A549 (cell line): Measurements from ENCODE around the gene NPSR1. TPM values are rescaled to one million over a fixed set of nuclear protein-coding genes. Genes with fewer than 3 reads are reported as not detected.
A peak's percentile ranks its signal among the peaks of the same experiment; 100 is the strongest.

ENCODE experiments used
- ATAC-seq, 2 experiments: fragments of 200-7000 bp in 1 of 2; fragments of >200 bp in 1 of 2; cut with Nextera tagmentation in 1 of 2; cut with Tn5 transposase in 1 of 2; 3 replicates each; pipeline versions ENCODE4 v1.8.0 to v1.9.1; 2018 to 2020; ENCODE audit warnings: mild to moderate bottlenecking in 1 of 2, moderate library complexity in 1 of 2
- CTCF ChIA-PET: fragments of 300-600 bp; sonication (Branson Sonifier 250); formaldehyde crosslinking; extraction: SDS; loops from one replicate; lab custom pipeline; 2021; ENCODE audit warnings: antibody characterized with exemption, inconsistent platforms; lab: Yijun Ruan, JAX
- POLR2A ChIA-PET: fragments of 350-600 bp; formaldehyde crosslinking; extraction: SDS; loops from one replicate; lab custom pipeline; 2021; ENCODE audit warnings: antibody characterized with exemption, inconsistent platforms; lab: Yijun Ruan, JAX
- DNase-seq, 2 experiments: peaks; one replicate each; pipeline versions ENCODE4 v3.0.0 to v3.0.0-alpha.2; 2011 to 2016; ENCODE audit warnings: low read depth in 1 of 2, low spot score in 1 of 2
- FAIRE-seq: peaks from 2 replicates; lab custom pipeline; 2011; peaks lifted over from hg19 to GRCh38; lab: Jason Lieb, UNC
- H3K27ac ChIP-seq, 2 experiments: fragments of >200 bp; sonication (Bioruptor Twin); formaldehyde crosslinking; 3 replicates each; pipeline ENCODE4 v1.5.1; 2016 to 2017
- H3K4me1 ChIP-seq: fragments of >200 bp; sonication (Bioruptor Twin); formaldehyde crosslinking; 3 replicates; pipeline ENCODE4 v1.6.1; 2016
- H3K4me2 ChIP-seq: fragments of >200 bp; sonication (Bioruptor Twin); formaldehyde crosslinking; 3 replicates; pipeline ENCODE4 v1.6.1; 2016
- H3K4me3 ChIP-seq: fragments of >200 bp; sonication (Bioruptor Twin); formaldehyde crosslinking; 3 replicates; pipeline ENCODE4 v1.5.1; 2016
- H3K9me3 ChIP-seq: fragments of >200 bp; sonication (Bioruptor Twin); formaldehyde crosslinking; 3 replicates; pipeline ENCODE4 v1.6.1; 2016
- CBX8 ChIP-seq: fragments of 200-600 bp; sonication (generic); IDR thresholded peaks from 2 replicates; pipeline ENCODE4 v1.6.1; 2016
- CEBPB ChIP-seq, 2 experiments: fragments of >200 bp in 1 of 2; sonication (Bioruptor Twin) in 1 of 2; formaldehyde crosslinking in 1 of 2; IDR thresholded peaks; 2 replicates each; pipeline ENCODE4 v1.6.1; 2012 to 2016
- EHF ChIP-seq: fragments of 250-450 bp; sonication (Bioruptor Pico); IDR thresholded peaks from 2 replicates; pipeline ENCODE4 v1.5.0; 2020; ENCODE audit warnings: mild to moderate bottlenecking
- FOSB ChIP-seq: fragments of 250-450 bp; sonication (Bioruptor Pico); IDR thresholded peaks from 2 replicates; pipeline ENCODE4 v1.5.0; 2020; ENCODE audit warnings: mild to moderate bottlenecking, moderate library complexity
- FOXS1 ChIP-seq: fragments of 250-450 bp; sonication (Bioruptor Pico); IDR thresholded peaks from 2 replicates; pipeline ENCODE4 v1.5.0; 2020; ENCODE audit warnings: mild to moderate bottlenecking, moderate library complexity
- GATA3 ChIP-seq: IDR thresholded peaks from 2 replicates; pipeline ENCODE4 v1.6.1; 2012; ENCODE audit warnings: borderline replicate concordance
- HOXA7 ChIP-seq: fragments of 250-450 bp; sonication (Bioruptor Pico); IDR thresholded peaks from 2 replicates; pipeline ENCODE4 v1.5.0; 2020; ENCODE audit warnings: mild to moderate bottlenecking, moderate library complexity
- JUNB ChIP-seq: fragments of >200 bp; sonication (Bioruptor Twin); formaldehyde crosslinking; IDR thresholded peaks from 2 replicates; pipeline ENCODE4 v1.6.1; 2016
- POLR2A ChIP-seq: IDR thresholded peaks from 2 replicates; pipeline ENCODE4 v1.6.1; 2012; ENCODE audit warnings: mild to moderate bottlenecking, low read length
- RAD21 ChIP-seq, 2 experiments: fragments of >200 bp in 1 of 2; sonication (Bioruptor Twin) in 1 of 2; formaldehyde crosslinking in 1 of 2; IDR thresholded peaks in 1 of 2; conservative IDR thresholded peaks in 1 of 2; 2 replicates in 1 of 2; 3 replicates in 1 of 2; pipeline ENCODE4 v1.6.1; 2012 to 2018; ENCODE audit warnings: inconsistent platforms in 1 of 2
- RARB ChIP-seq: fragments of 250-450 bp; sonication (Bioruptor Pico); IDR thresholded peaks from 2 replicates; pipeline ENCODE4 v1.8.0; 2021; ENCODE audit warnings: mild to moderate bottlenecking, moderate library complexity
- RCOR1 ChIP-seq: fragments of 150-350 bp; IDR thresholded peaks from 2 replicates; pipeline ENCODE4 v1.6.1; 2014; ENCODE audit warnings: antibody characterized with exemption, low read length, low read depth
- SREBF2 ChIP-seq: fragments of 450-650 bp; IDR thresholded peaks from 2 replicates; pipeline ENCODE4 v1.6.1; 2014; ENCODE audit warnings: mild to moderate bottlenecking, moderate library complexity
- TP53 ChIP-seq: fragments of 250-450 bp; sonication (Bioruptor Pico); IDR thresholded peaks from 2 replicates; pipeline ENCODE4 v1.5.0; 2021; ENCODE audit warnings: mild to moderate bottlenecking, moderate library complexity
- ZC3H11A ChIP-seq: fragments of 450-650 bp; IDR thresholded peaks from 2 replicates; pipeline ENCODE4 v1.6.1; 2014; ENCODE audit warnings: antibody characterized with exemption, mild to moderate bottlenecking
- ZSCAN20 ChIP-seq: fragments of 250-450 bp; sonication (Bioruptor Pico); IDR thresholded peaks from 2 replicates; pipeline ENCODE4 v1.8.0; 2022; ENCODE audit warnings: mild to moderate bottlenecking, moderate library complexity
- WGBS: methylation state at CpG from one replicate; pipeline ENCODE4 v1.1.6; 2017; ENCODE audit errors: missing lambda C conversion rate; 5-methylcytosine and 5-hydroxymethylcytosine counted together
- polyA plus RNA-seq, 4 experiments: library from polyadenylated mRNA; depleted of rRNA in 3 of 4; stranded (reverse); fragments of >200 nt; fragmentation: RNase III in 1 of 4; extraction: RNeasy Plus Mini Kit Qiagen cat#74134 plus additional on column Dnase treatment in 1 of 4; gene quantifications; 2 replicates in 3 of 4; 3 replicates in 1 of 4; pipeline ENCODE4 v1.2.3, GENCODE V29; 2011 to 2017
- TF ChIP-seq, protein P1 (sequence below): fragments of 450-650 bp; IDR thresholded peaks from 2 replicates; pipeline ENCODE4 v1.6.1; 2014; ENCODE audit warnings: antibody characterized with exemption
- TF ChIP-seq, protein P2 (sequence below): fragments of 250-450 bp; sonication (Bioruptor Pico); IDR thresholded peaks from 2 replicates; pipeline ENCODE4 v1.5.0; 2021; ENCODE audit warnings: mild to moderate bottlenecking, moderate library complexity, borderline replicate concordance
- TF ChIP-seq, protein P3 (sequence below): fragments of 150-350 bp; IDR thresholded peaks from 2 replicates; pipeline ENCODE4 v1.6.1; 2014; ENCODE audit warnings: low read depth, mild to moderate bottlenecking, low read length
- TF ChIP-seq, protein P4 (sequence below): IDR thresholded peaks from 2 replicates; pipeline ENCODE4 v1.6.1; 2012
- TF ChIP-seq, protein P5 (sequence below): fragments of 250-450 bp; sonication (Bioruptor Pico); IDR thresholded peaks from 2 replicates; pipeline ENCODE4 v1.5.0; 2020; ENCODE audit warnings: low read depth, mild to moderate bottlenecking, moderate library complexity

Gene NPSR1
- polyA plus RNA-seq, 2 of the 4 experiments (the other 2 are of a cell fraction), result not detected

DNA sequence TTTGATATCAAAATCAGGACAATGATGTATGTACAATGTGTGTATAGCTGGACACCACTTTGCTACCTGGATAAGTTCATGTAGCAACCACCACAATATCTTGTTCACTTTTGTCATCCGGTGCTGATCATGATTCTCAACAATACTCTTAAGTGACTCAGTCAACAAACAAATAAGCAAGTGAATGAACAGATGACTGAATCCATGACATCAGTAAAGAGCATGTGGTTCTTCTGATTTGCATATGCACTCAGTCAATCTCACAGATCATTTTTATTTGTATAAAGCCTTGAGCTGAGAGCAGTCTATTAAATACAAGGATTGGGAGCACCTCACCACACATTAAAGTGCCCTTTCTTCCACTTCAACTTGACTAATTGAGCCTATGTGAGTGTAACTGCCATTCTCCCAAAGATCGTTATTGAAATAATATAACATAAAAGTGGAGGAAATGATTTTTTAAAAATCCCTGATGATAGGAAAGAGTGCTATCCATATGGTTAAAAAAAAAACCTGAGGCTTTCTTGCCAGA lies 69.5 kb downstream of the NPSR1 start:
- FAIRE-seq, result no peak
- no peak overlapping the region for H3K4me3 ChIP-seq
- CTCF ChIA-PET, result no interaction called here
- no peak for DNase-seq
- POLR2A ChIA-PET, result no interaction called here
- no peak overlapping the region for H3K27ac ChIP-seq
- H3K4me2 ChIP-seq, result no peak overlapping the region
- TF ChIP-seq JUNB (no peak), CBX8 (no peak)
- H3K9me3 ChIP-seq, result no peaks in the 10 kb centered on the region
- 58% methylated on average over 2 of the region's 2 CpGs for WGBS
- H3K4me1 ChIP-seq, result no peaks in the 10 kb centered on the region; the same call in 2 of the 3 replicates
- no peak for ATAC-seq

DNA sequence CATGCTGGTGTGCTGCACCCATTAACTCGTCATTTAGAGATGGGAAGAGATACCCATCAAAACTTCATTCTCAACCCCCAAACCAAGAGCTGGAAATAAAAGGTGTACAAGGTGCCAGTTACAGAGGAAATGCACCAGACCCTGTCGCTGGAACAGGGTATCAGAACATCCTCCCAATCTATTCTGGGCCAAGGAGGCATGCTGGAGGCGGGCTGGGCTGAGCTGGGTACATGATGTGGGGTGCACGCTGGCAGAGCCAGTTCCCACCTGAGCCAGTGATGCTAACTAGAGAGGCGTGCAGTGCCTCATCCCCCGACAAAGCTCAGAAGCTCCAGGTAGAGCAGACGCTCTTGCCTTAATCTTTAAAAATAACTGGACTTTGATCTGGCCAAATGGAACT lies 70.1 kb downstream of the NPSR1 start:
- Histone ChIP-seq H3K4me3 (no peak overlapping the region), H3K4me2 (no peak overlapping the region), H3K9me3 (no peaks in the 10 kb centered on the region), H3K27ac (no peak overlapping the region), H3K4me1 (no peaks in the 10 kb centered on the region; the same call in 2 of the 3 replicates)
- DNase-seq (no peak), ATAC-seq (no peak), FAIRE-seq (no peak)
- ChIA-PET CTCF (no interaction called here), POLR2A (no interaction called here)
- WGBS, result 69% methylated on average over 7 of the region's 7 CpGs
- TF ChIP-seq, protein P1, sequence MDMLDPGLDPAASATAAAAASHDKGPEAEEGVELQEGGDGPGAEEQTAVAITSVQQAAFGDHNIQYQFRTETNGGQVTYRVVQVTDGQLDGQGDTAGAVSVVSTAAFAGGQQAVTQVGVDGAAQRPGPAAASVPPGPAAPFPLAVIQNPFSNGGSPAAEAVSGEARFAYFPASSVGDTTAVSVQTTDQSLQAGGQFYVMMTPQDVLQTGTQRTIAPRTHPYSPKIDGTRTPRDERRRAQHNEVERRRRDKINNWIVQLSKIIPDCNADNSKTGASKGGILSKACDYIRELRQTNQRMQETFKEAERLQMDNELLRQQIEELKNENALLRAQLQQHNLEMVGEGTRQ, result no peak
- TF ChIP-seq RCOR1 (no peak), GATA3 (no peak), POLR2A (no peak), RARB (CRISPR knock-in tag) (no peak), ZSCAN20 (no peak), SREBF2 (no peak), EHF (no peak), ZC3H11A (no peak), RAD21 (conservative IDR thresholded peaks at IDR 0.05 in 1 of 2, IDR thresholded peaks at IDR 0.05 in 1 of 2) (no peak), TP53 (no peak), FOXS1 (CRISPR knock-in tag) (no peak), JUNB (no peak), HOXA7 (CRISPR knock-in tag) (no peak)
- TF ChIP-seq, protein P2, sequence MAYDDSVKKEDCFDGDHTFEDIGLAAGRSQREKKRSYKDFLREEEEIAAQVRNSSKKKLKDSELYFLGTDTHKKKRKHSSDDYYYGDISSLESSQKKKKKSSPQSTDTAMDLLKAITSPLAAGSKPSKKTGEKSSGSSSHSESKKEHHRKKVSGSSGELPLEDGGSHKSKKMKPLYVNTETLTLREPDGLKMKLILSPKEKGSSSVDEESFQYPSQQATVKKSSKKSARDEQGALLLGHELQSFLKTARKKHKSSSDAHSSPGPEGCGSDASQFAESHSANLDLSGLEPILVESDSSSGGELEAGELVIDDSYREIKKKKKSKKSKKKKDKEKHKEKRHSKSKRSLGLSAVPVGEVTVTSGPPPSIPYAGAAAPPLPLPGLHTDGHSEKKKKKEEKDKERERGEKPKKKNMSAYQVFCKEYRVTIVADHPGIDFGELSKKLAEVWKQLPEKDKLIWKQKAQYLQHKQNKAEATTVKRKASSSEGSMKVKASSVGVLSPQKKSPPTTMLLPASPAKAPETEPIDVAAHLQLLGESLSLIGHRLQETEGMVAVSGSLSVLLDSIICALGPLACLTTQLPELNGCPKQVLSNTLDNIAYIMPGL, result no peak
- TF ChIP-seq, protein P3, sequence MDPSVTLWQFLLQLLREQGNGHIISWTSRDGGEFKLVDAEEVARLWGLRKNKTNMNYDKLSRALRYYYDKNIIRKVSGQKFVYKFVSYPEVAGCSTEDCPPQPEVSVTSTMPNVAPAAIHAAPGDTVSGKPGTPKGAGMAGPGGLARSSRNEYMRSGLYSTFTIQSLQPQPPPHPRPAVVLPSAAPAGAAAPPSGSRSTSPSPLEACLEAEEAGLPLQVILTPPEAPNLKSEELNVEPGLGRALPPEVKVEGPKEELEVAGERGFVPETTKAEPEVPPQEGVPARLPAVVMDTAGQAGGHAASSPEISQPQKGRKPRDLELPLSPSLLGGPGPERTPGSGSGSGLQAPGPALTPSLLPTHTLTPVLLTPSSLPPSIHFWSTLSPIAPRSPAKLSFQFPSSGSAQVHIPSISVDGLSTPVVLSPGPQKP, result no peak
- TF ChIP-seq, protein P4, sequence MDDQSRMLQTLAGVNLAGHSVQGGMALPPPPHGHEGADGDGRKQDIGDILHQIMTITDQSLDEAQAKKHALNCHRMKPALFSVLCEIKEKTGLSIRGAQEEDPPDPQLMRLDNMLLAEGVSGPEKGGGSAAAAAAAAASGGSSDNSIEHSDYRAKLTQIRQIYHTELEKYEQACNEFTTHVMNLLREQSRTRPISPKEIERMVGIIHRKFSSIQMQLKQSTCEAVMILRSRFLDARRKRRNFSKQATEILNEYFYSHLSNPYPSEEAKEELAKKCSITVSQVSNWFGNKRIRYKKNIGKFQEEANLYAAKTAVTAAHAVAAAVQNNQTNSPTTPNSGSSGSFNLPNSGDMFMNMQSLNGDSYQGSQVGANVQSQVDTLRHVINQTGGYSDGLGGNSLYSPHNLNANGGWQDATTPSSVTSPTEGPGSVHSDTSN, result no peak
- TF ChIP-seq, protein P5, sequence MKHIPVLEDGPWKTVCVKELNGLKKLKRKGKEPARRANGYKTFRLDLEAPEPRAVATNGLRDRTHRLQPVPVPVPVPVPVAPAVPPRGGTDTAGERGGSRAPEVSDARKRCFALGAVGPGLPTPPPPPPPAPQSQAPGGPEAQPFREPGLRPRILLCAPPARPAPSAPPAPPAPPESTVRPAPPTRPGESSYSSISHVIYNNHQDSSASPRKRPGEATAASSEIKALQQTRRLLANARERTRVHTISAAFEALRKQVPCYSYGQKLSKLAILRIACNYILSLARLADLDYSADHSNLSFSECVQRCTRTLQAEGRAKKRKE (CRISPR knock-in tag), result no peak

DNA sequence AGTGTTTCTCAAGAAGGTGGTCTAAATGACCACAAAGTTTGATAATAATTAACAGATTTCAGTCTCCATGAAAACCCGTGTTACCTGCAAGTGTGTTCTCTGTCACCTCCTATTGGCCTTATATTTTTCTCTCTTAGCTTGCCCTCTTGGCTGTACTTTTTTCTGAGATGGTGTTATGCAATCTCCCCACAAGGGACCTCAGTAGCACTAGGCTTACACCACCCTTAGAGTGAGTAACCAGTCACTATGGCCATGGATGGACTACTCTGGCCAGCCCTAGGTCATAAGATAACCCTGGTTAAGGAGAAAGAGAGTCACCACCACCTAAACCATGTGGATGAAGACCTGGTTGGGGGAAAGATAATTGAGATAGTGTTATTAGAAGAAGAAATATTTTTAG lies 76.8 kb downstream of the NPSR1 start:
- DNase-seq (no peak), FAIRE-seq (no peak), ATAC-seq (no peak)
- Histone ChIP-seq H3K4me3 (no peak overlapping the region), H3K27ac (no peak overlapping the region), H3K9me3 (no peaks in the 10 kb centered on the region), H3K4me2 (no peak overlapping the region), H3K4me1 (no peaks in the 10 kb centered on the region)
- 82% methylated on average over 1 of the region's 1 CpG for WGBS
- ChIA-PET POLR2A (no interaction called here), CTCF (interaction anchor here (0.6 to 1.4 kb wide), 3 partner anchors 9 to 752 kb away, joined by 3 to 4 read pairs (median 4); no protein-coding TSS in a partner anchor)
- TF ChIP-seq FOSB (no peak), CEBPB (IDR thresholded peaks at IDR 0.05) (peak in 1 of 2 experiments; percentile 29; a peak in 1 of 4 replicates)
- TF ChIP-seq, protein P3, result no peak
- TF ChIP-seq, protein P1, result no peak
